HL-60 (cell line): Measurements from ENCODE around the gene AQP2.

Source experiments
- DNase-seq, 2 experiments: peaks; one replicate each; pipeline ENCODE4 v3.0.0-alpha.2; 2010 to 2020; ENCODE audit warnings: low read depth in 1 of 2, low spot score in 1 of 2
- H3K27ac ChIP-seq: fragments of 250-450 bp; sonication (Bioruptor Pico); replicated peaks from 2 replicates; pipeline ENCODE4 v1.5.1; 2020; ENCODE audit warnings: mild to moderate bottlenecking, moderate library complexity
- H3K27me3 ChIP-seq: fragments of 250-450 bp; sonication (Bioruptor Pico); 2 replicates; pipeline ENCODE4 v1.5.1; 2021; ENCODE audit warnings: mild to moderate bottlenecking, moderate library complexity; ENCODE audit not compliant: insufficient read depth, poor library complexity, severe bottlenecking
- H3K4me3 ChIP-seq: replicated peaks from 2 replicates; pipeline ENCODE4 v1.5.1; 2011; ENCODE audit warnings: mild to moderate bottlenecking, control low read depth, low read length; ENCODE audit not compliant: insufficient read depth
- GABPA ChIP-seq: IDR thresholded peaks from 2 replicates; pipeline ENCODE4 v1.6.1; 2012; ENCODE audit warnings: low read depth
- POLR2AphosphoS5 ChIP-seq: IDR thresholded peaks from 2 replicates; pipeline ENCODE4 v1.6.1; 2012; ENCODE audit warnings: low read depth
- SPI1 ChIP-seq: IDR thresholded peaks from 2 replicates; pipeline ENCODE4 v1.6.1; 2012; ENCODE audit warnings: low read depth, mild to moderate bottlenecking, borderline replicate concordance
- TF ChIP-seq, protein P1 (sequence below): IDR thresholded peaks from one replicate; pipeline ENCODE4 v1.5.1; 2011; ENCODE audit warnings: low read length, control low read depth, inconsistent platforms; ENCODE audit not compliant: insufficient read depth
- TF ChIP-seq, protein P2 (sequence below): IDR thresholded peaks from 2 replicates; pipeline ENCODE4 v1.6.1; 2012; ENCODE audit warnings: low read depth; ENCODE audit not compliant: insufficient replicate concordance

The AQP2 gene

DNA sequence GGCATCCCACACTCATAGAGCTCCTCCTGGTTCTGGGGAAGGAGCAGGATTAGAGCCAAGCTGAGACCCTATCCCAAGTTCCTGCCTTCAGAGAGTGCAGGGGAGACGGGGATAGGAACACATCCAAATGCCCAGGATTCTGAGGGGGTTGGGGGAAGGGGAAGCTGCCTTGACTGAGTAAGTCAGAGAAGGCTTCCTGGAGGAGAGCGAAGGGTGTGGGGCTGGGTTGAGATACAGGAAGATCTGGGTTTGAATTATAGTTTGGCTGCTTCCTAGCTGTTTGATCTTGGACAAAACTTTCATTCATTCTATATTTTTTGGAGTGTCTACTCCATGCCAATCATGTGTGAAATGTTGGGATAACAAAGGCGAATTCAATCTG is 8.0 kb upstream of the AQP2 start:
- no peak for DNase-seq
- Histone ChIP-seq H3K27ac (no peak overlapping the region), H3K4me3 (no peak overlapping the region), H3K27me3 (no peaks in the 10 kb centered on the region)
- no peak for TF ChIP-seq GABPA
- no peak for TF ChIP-seq SPI1
- TF ChIP-seq, protein P1, sequence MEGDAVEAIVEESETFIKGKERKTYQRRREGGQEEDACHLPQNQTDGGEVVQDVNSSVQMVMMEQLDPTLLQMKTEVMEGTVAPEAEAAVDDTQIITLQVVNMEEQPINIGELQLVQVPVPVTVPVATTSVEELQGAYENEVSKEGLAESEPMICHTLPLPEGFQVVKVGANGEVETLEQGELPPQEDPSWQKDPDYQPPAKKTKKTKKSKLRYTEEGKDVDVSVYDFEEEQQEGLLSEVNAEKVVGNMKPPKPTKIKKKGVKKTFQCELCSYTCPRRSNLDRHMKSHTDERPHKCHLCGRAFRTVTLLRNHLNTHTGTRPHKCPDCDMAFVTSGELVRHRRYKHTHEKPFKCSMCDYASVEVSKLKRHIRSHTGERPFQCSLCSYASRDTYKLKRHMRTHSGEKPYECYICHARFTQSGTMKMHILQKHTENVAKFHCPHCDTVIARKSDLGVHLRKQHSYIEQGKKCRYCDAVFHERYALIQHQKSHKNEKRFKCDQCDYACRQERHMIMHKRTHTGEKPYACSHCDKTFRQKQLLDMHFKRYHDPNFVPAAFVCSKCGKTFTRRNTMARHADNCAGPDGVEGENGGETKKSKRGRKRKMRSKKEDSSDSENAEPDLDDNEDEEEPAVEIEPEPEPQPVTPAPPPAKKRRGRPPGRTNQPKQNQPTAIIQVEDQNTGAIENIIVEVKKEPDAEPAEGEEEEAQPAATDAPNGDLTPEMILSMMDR = no peak
- TF ChIP-seq POLR2AphosphoS5 = no peak
- TF ChIP-seq, protein P2, sequence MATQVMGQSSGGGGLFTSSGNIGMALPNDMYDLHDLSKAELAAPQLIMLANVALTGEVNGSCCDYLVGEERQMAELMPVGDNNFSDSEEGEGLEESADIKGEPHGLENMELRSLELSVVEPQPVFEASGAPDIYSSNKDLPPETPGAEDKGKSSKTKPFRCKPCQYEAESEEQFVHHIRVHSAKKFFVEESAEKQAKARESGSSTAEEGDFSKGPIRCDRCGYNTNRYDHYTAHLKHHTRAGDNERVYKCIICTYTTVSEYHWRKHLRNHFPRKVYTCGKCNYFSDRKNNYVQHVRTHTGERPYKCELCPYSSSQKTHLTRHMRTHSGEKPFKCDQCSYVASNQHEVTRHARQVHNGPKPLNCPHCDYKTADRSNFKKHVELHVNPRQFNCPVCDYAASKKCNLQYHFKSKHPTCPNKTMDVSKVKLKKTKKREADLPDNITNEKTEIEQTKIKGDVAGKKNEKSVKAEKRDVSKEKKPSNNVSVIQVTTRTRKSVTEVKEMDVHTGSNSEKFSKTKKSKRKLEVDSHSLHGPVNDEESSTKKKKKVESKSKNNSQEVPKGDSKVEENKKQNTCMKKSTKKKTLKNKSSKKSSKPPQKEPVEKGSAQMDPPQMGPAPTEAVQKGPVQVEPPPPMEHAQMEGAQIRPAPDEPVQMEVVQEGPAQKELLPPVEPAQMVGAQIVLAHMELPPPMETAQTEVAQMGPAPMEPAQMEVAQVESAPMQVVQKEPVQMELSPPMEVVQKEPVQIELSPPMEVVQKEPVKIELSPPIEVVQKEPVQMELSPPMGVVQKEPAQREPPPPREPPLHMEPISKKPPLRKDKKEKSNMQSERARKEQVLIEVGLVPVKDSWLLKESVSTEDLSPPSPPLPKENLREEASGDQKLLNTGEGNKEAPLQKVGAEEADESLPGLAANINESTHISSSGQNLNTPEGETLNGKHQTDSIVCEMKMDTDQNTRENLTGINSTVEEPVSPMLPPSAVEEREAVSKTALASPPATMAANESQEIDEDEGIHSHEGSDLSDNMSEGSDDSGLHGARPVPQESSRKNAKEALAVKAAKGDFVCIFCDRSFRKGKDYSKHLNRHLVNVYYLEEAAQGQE = no peak

DNA sequence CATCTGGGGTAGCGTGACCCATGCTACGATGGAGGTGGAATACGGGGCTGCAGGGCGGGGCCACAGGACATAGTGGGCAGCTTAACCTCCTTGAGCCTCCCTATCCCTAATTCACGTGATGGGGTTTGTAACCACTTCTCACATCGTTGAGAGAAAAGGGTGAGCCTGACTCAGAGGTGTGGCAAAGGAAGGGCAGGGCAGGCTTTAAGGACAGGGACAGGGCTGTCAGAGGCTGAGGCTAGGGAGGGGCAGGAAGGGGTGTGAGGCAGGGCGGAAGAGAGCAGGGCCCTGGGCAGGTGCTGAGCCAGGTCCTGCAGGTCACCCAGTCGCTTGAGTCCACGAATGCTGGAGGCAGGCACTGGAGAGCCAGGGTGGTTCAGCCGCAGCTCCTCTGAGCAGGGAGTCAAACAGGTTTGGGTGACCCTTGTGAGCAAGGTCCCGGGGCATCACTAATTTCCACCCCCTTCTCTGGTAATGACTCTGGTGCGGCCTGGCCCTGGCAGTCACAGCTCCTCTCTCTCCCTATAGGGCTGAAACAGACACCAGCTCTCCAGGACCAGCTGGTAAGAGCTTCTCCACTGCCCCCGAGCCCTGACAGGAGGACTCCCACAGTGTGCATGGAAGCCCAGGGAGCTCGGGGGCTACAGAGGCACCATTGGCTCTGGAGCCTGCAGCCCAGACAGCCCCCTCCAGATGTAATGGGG is 7.5 kb upstream of the AQP2 start:
- DNase-seq = no peak
- no peak overlapping the region for H3K4me3 ChIP-seq
- no peaks in the 10 kb centered on the region for H3K27me3 ChIP-seq
- TF ChIP-seq, protein P1 = no peak
- TF ChIP-seq, protein P2 = no peak
- TF ChIP-seq SPI1 (no peak), GABPA (no peak), POLR2AphosphoS5 (no peak)
- no peak overlapping the region for H3K27ac ChIP-seq

DNA sequence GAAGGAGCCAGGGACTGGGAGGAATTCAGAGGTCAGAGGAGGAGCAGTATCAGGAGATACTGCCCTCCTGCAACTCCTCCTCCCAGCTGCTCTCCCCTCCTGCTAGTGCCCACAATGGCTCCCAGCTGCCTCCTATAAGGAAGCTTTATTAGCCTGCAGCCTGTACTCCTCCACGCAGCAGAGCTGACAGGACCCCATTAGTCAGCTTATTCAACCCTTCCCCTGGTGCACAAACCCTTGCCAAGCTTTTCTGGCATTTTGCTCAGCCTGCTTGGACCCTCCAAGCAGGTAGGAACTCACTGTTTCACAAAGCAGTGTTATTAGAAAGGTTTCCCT is 6.9 kb upstream of the AQP2 start:
- Histone ChIP-seq H3K4me3 (no peak overlapping the region), H3K27ac (no peak overlapping the region), H3K27me3 (no peaks in the 10 kb centered on the region)
- DNase-seq = no peak
- TF ChIP-seq POLR2AphosphoS5 (no peak), GABPA (no peak), SPI1 (no peak)
- TF ChIP-seq, protein P2 = no peak
- TF ChIP-seq, protein P1 = no peak
